HepG2 (cell line): ENCODE results near the gene ATP2A2. TPM values are rescaled to one million over a fixed set of nuclear protein-coding genes. Genes with fewer than 3 reads are reported as not detected.

Source experiments
- BCLAF1 ChIP-seq: fragments of 450-650 bp; IDR thresholded peaks from 2 replicates; pipeline ENCODE4 v1.6.1; 2017; ENCODE audit warnings: mild to moderate bottlenecking
- CBX2 ChIP-seq, 2 experiments: fragments of 200-600 bp in 1 of 2; sonication (generic); formaldehyde crosslinking in 1 of 2; IDR thresholded peaks; 2 replicates each; pipeline versions ENCODE4 v1.7.0 to v1.8.1; 2018 to 2022; ENCODE audit warnings: low read depth in 2 of 2, low read length in 1 of 2, mild to moderate bottlenecking in 1 of 2, missing genetic modification reagents in 1 of 2
- CEBPG ChIP-seq: IDR thresholded peaks from 2 replicates; pipeline ENCODE4 v1.6.1; 2016
- CREB3 ChIP-seq: sonication (generic); formaldehyde crosslinking; IDR thresholded peaks from 2 replicates; pipeline ENCODE4 v1.5.0; 2020; ENCODE audit warnings: missing genetic modification reagents
- ETV5 ChIP-seq: IDR thresholded peaks from 2 replicates; pipeline ENCODE4 v1.6.1; 2018; ENCODE audit warnings: missing biosample characterization, missing genetic modification reagents, inconsistent platforms, borderline replicate concordance
- GABPA ChIP-seq, 2 experiments: IDR thresholded peaks; 2 replicates each; pipeline ENCODE4 v1.6.1; 2011 to 2016; ENCODE audit warnings: low read depth in 2 of 2, low read length in 1 of 2, missing biosample characterization in 1 of 2, missing genetic modification characterization in 1 of 2
- GABPB1 ChIP-seq: IDR thresholded peaks from 2 replicates; pipeline ENCODE4 v1.6.1; 2016; ENCODE audit warnings: mild to moderate bottlenecking, missing genetic modification reagents, moderate library complexity, missing compliant biosample characterization
- KDM4B ChIP-seq: sonication (generic); formaldehyde crosslinking; IDR thresholded peaks from 2 replicates; pipeline ENCODE4 v1.4.0; 2020; ENCODE audit warnings: missing genetic modification reagents
- MXD1 ChIP-seq: sonication (generic); formaldehyde crosslinking; IDR thresholded peaks from 2 replicates; pipeline ENCODE4 v1.4.0; 2020; ENCODE audit warnings: mild to moderate bottlenecking, missing genetic modification reagents
- PAXIP1 ChIP-seq: sonication (generic); formaldehyde crosslinking; conservative IDR thresholded peaks from 2 replicates; pipeline ENCODE4 v1.4.0; 2020; ENCODE audit warnings: mild to moderate bottlenecking, missing genetic modification reagents, moderate library complexity
- SIN3B ChIP-seq: fragments of 150-350 bp; IDR thresholded peaks from 2 replicates; pipeline ENCODE4 v1.6.1; 2014; ENCODE audit warnings: low read length
- TMF1 ChIP-seq: sonication (generic); formaldehyde crosslinking; IDR thresholded peaks from 2 replicates; pipeline ENCODE4 v1.8.1; 2022; ENCODE audit warnings: low read depth, missing genetic modification reagents
- TSC22D2 ChIP-seq: sonication (generic); formaldehyde crosslinking; IDR thresholded peaks from 2 replicates; pipeline ENCODE4 v1.5.1; 2020; ENCODE audit warnings: missing genetic modification reagents, mild to moderate bottlenecking, borderline replicate concordance
- ZEB1 ChIP-seq: IDR thresholded peaks from 2 replicates; pipeline ENCODE4 v1.6.1; 2012; ENCODE audit warnings: mild to moderate bottlenecking, low read depth, inconsistent platforms; ENCODE audit not compliant: insufficient replicate concordance
- ZNF232 ChIP-seq: sonication (generic); formaldehyde crosslinking; IDR thresholded peaks from 2 replicates; pipeline ENCODE4 v1.4.0; 2020; ENCODE audit warnings: missing genetic modification reagents, borderline replicate concordance
- ZNF513 ChIP-seq: sonication (generic); formaldehyde crosslinking; conservative IDR thresholded peaks from 2 replicates; pipeline ENCODE4 v1.5.0; 2020; ENCODE audit warnings: missing genetic modification reagents
- ZNF615 ChIP-seq: sonication (generic); formaldehyde crosslinking; IDR thresholded peaks from 2 replicates; pipeline ENCODE4 v1.5.0; 2020; ENCODE audit warnings: mild to moderate bottlenecking, missing genetic modification reagents, borderline replicate concordance
- polyA plus RNA-seq, 8 experiments: library from polyadenylated mRNA; depleted of rRNA in 3 of 8; stranded (reverse) in 7 of 8; unstranded in 1 of 8; fragments of >200 nt; fragmentation: Illumina TruSeq in 4 of 8; extraction: Trizol in 4 of 8; gene quantifications; 2 replicates each; pipeline versions ENCODE4 v1.2.1 to v1.2.3, GENCODE V29; 2011 to 2016; ENCODE audit warnings: low read depth in 4 of 8, missing spikeins in 1 of 8, mixed read lengths in 1 of 8; ENCODE audit not compliant: insufficient read depth in 1 of 8
- total RNA-seq, 5 experiments: library from RNA; depleted of rRNA; stranded (reverse); fragments of >200 nt; fragmentation: Illumina TruSeq; extraction: Trizol; gene quantifications; 2 replicates each; pipeline ENCODE4 v1.2.3, GENCODE V29; 2016; ENCODE audit warnings: low read depth in 1 of 5

Gene ATP2A2
- total and polyA plus RNA-seq, 2 of the 13 experiments (the other 11 are each of a cell fraction or from before 2014, with no cell fraction given): 35.4 to 85.5 TPM

- TF ChIP-seq ZNF513 (CRISPR knock-in tag) (no peak), GABPB1 (CRISPR knock-in tag) (no peak), BCLAF1 (no peak), ZNF232 (CRISPR knock-in tag) (no peak), MXD1 (no peak), TSC22D2 (CRISPR knock-in tag) (no peak), ZNF615 (CRISPR knock-in tag) (no peak), CREB3 (CRISPR knock-in tag) (no peak), CEBPG (peak; percentile 99), TMF1 (CRISPR knock-in tag) (no peak), PAXIP1 (CRISPR knock-in tag) (peak; percentile 80), SIN3B (no peak), CBX2 (IDR thresholded peaks at IDR 0.05; ENCODE audit: low read depth, low read length) (no peak), CBX2 (CRISPR knock-in tag; IDR thresholded peaks at IDR 0.05; ENCODE audit: low read depth) (no peak), ETV5 (CRISPR knock-in tag) (peak; percentile 54; the same call in 1 of the 2 replicates), GABPA (IDR thresholded peaks at IDR 0.05; ENCODE audit: low read depth, low read length) (no peak), GABPA (CRISPR knock-in tag; IDR thresholded peaks at IDR 0.05; ENCODE audit: low read depth) (no peak), KDM4B (CRISPR knock-in tag) (0 out of 2 replicates have a peak, but pooled peaks have one; percentile 20), ZEB1 (peak; percentile 92)
Measured at GRCh38 chr12:110345176-110345661, 64.2 kb downstream of the ATP2A2 start (continued).
